OCI-LY1 (cell line): ENCODE measurements around the gene TNFRSF11A.

Experiments used
- H2AFZ ChIP-seq: fragments of 200-600 bp; sonication (generic), shearing (Covaris generic); 2 replicates; pipeline ENCODE4 v1.6.0; 2014; ENCODE audit warnings: antibody characterized with exemption, mild to moderate bottlenecking, low read length
- H3F3A ChIP-seq: fragments of 200-600 bp; sonication (generic), shearing (Covaris generic); 2 replicates; pipeline ENCODE4 v1.6.0; 2014; ENCODE audit warnings: mild to moderate bottlenecking, antibody characterized with exemption, low read length, moderate library complexity; ENCODE audit not compliant: insufficient read depth
- H3K27ac ChIP-seq: fragments of 200-600 bp; sonication (generic); 2 replicates; pipeline ENCODE4 v1.5.1; 2014; ENCODE audit warnings: low read length, mixed run types, mild to moderate bottlenecking, low read depth; ENCODE audit not compliant: poor library complexity, severe bottlenecking
- H3K27me3 ChIP-seq: fragments of 200-600 bp; sonication (generic); 2 replicates; pipeline ENCODE4 v1.6.0; 2014; ENCODE audit warnings: antibody characterized with exemption, mild to moderate bottlenecking, low read length, moderate library complexity; ENCODE audit not compliant: insufficient read depth
- H3K36me3 ChIP-seq: fragments of 200-600 bp; sonication (generic); 2 replicates; pipeline ENCODE4 v1.6.1; 2014; ENCODE audit warnings: mild to moderate bottlenecking, antibody characterized with exemption, low read length, moderate library complexity, mixed read lengths; ENCODE audit not compliant: insufficient read depth
- H3K4me1 ChIP-seq: fragments of 200-600 bp; sonication (generic); 2 replicates; pipeline ENCODE4 v1.5.1; 2014; ENCODE audit warnings: mild to moderate bottlenecking, low read length, moderate library complexity; ENCODE audit not compliant: insufficient read depth, severe bottlenecking
- H3K4me2 ChIP-seq: fragments of 200-600 bp; sonication (generic), shearing (Covaris generic); 2 replicates; pipeline ENCODE4 v1.6.1; 2014; ENCODE audit warnings: low read length
- H3K4me3 ChIP-seq: fragments of 200-600 bp; sonication (generic); 2 replicates; pipeline ENCODE4 v1.5.1; 2014; ENCODE audit warnings: low read length, low read depth, mild to moderate bottlenecking, mixed read lengths; ENCODE audit not compliant: poor library complexity, severe bottlenecking
- H3K79me2 ChIP-seq: fragments of 200-600 bp; shearing (Covaris generic); 2 replicates; pipeline ENCODE4 v1.6.1; 2016; ENCODE audit warnings: mixed run types, low read length, mixed read lengths; ENCODE audit not compliant: insufficient read depth
- H3K9ac ChIP-seq: fragments of 200-600 bp; sonication (generic), shearing (Covaris generic); 2 replicates; pipeline ENCODE4 v1.6.1; 2014; ENCODE audit warnings: mild to moderate bottlenecking, low read length, mixed read lengths
- H3K9me2 ChIP-seq: fragments of 200-600 bp; sonication (generic), shearing (Covaris generic); 2 replicates; pipeline ENCODE4 v1.6.1; 2014; ENCODE audit warnings: low read depth, mild to moderate bottlenecking, low read length, mixed read lengths
- H3K9me3 ChIP-seq: fragments of 200-600 bp; shearing (Covaris generic); 2 replicates; pipeline ENCODE4 v1.6.1; 2014; ENCODE audit warnings: low read length, mixed read lengths
- H4K20me1 ChIP-seq: fragments of 200-600 bp; sonication (generic), shearing (Covaris generic); 2 replicates; pipeline ENCODE4 v1.6.0; 2016; ENCODE audit warnings: mild to moderate bottlenecking, low read length; ENCODE audit not compliant: insufficient read depth
- CTCF ChIP-seq: fragments of 200-600 bp; sonication (generic), shearing (Covaris generic); IDR thresholded peaks from 2 replicates; pipeline ENCODE4 v1.5.1; 2017; ENCODE audit warnings: mild to moderate bottlenecking, antibody characterized with exemption, low read length, moderate library complexity, mixed read lengths
- EZH2 ChIP-seq: fragments of 200-600 bp; sonication (generic), shearing (Covaris generic); IDR thresholded peaks from 2 replicates; pipeline ENCODE4 v1.8.0; 2017; ENCODE audit warnings: borderline replicate concordance, mixed run types, mild to moderate bottlenecking, antibody characterized with exemption, low read length, moderate library complexity, mixed read lengths

Gene TNFRSF11A

GRCh38 chr18:62339106-62339988 lies 14.2 kb downstream of the TNFRSF11A start:
- no peak overlapping the region for H3K27ac ChIP-seq
- H3K27me3 ChIP-seq = no peaks in the 10 kb centered on the region
- H2AFZ ChIP-seq = no peak overlapping the region
- TF ChIP-seq EZH2 = no peak
- no peak for TF ChIP-seq CTCF
- no peaks in the 10 kb centered on the region for H3K9me3 ChIP-seq
- H3K4me2 ChIP-seq = no peak overlapping the region
- no peaks in the 10 kb centered on the region for H3K79me2 ChIP-seq
- H3K4me3 ChIP-seq = no peak overlapping the region
- H3K4me1 ChIP-seq = no peaks in the 10 kb centered on the region
- H3K9ac ChIP-seq = no peak overlapping the region
- H4K20me1 ChIP-seq = no peaks in the 10 kb centered on the region
- no peaks in the 10 kb centered on the region for H3K9me2 ChIP-seq
- H3F3A ChIP-seq = no peaks in the 10 kb centered on the region
- H3K36me3 ChIP-seq = no peaks in the 10 kb centered on the region

- Histone ChIP-seq H3K9ac (no peak overlapping the region), H3K36me3 (no peaks in the 10 kb centered on the region), H3K4me2 (no peak overlapping the region), H3K79me2 (no peaks in the 10 kb centered on the region), H3K9me2 (no peaks in the 10 kb centered on the region), H3K9me3 (no peaks in the 10 kb centered on the region), H4K20me1 (no peaks in the 10 kb centered on the region), H3K27ac (no peak overlapping the region), H3K4me3 (no peak overlapping the region), H3F3A (no peaks in the 10 kb centered on the region), H3K27me3 (no peaks in the 10 kb centered on the region), H2AFZ (no peak overlapping the region), H3K4me1 (no peaks in the 10 kb centered on the region)
- TF ChIP-seq CTCF = no peak
- TF ChIP-seq EZH2 = no peak
These were observed 15.9 kb downstream of the TNFRSF11A start for GRCh38 chr18:62340996-62341395.

- no peaks in the 10 kb centered on the region for H3K27me3 ChIP-seq
These were observed 16.4 kb downstream of the TNFRSF11A start for GRCh38 chr18:62341473-62341872.

More at GRCh38 chr18:62341473-62341872, 16.4 kb downstream of the TNFRSF11A start:
- H3F3A ChIP-seq = no peaks in the 10 kb centered on the region
- no peaks in the 10 kb centered on the region for H3K9me2 ChIP-seq
- H4K20me1 ChIP-seq = no peaks in the 10 kb centered on the region
- H3K4me2 ChIP-seq = no peak overlapping the region
- H3K9ac ChIP-seq = no peak overlapping the region
- no peak overlapping the region for H3K27ac ChIP-seq
- H3K4me3 ChIP-seq = no peak overlapping the region
- no peaks in the 10 kb centered on the region for H3K9me3 ChIP-seq
- TF ChIP-seq EZH2 (no peak), CTCF (no peak)
- H3K79me2 ChIP-seq = no peaks in the 10 kb centered on the region
- no peaks in the 10 kb centered on the region for H3K4me1 ChIP-seq
- no peak overlapping the region for H2AFZ ChIP-seq
- no peaks in the 10 kb centered on the region for H3K36me3 ChIP-seq
